Fibroblast of peridontal ligament (primary cell): ENCODE data around the gene PRPF19.
A peak's percentile ranks its signal among the peaks of the same experiment; 100 is the strongest.

Experiments used
- DNase-seq: peaks from one replicate; pipeline ENCODE4 v3.0.0-alpha.2; 2010; ENCODE audit errors: extremely low read depth

Gene PRPF19

DNA sequence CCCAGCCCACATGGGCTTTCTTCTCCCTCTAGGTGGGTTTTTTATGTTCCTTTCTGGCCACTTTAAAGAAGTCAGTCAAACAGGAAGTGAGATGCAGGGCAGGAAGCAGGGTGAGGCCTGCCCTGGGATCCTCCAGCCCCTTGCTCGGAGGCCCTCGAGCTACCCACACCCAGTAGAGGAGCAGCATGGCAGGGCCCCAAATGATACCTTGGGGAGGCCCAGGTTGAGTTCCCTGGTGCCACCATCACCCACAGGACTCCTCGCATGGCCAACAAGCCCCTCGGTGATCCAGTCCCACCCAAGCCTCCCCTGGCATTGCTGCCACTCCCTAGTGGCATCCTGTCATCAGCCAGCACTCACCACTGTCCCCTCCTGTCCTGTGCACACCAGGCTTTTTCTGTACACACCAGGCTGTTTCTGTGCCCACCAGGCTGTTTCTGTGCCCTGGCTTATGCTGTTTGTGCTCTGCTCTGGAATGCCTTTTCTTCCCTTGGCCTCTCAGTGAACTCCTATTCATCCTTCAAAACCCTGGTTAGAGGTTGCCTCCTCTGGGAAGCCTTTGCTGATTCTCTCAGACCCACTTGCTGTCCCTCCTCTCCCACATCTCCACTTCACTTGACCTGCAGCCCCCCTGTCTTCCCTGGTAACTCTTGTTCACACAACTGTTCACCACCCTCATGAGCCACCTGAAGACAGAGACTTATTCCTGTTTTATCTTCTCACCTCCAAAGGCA, 47.5 kb downstream of the PRPF19 start:
- no peak for DNase-seq

- no peak for DNase-seq
These were observed 48.1 kb downstream of the PRPF19 start for GRCh38 chr11:60858236-60858635.

DNA sequence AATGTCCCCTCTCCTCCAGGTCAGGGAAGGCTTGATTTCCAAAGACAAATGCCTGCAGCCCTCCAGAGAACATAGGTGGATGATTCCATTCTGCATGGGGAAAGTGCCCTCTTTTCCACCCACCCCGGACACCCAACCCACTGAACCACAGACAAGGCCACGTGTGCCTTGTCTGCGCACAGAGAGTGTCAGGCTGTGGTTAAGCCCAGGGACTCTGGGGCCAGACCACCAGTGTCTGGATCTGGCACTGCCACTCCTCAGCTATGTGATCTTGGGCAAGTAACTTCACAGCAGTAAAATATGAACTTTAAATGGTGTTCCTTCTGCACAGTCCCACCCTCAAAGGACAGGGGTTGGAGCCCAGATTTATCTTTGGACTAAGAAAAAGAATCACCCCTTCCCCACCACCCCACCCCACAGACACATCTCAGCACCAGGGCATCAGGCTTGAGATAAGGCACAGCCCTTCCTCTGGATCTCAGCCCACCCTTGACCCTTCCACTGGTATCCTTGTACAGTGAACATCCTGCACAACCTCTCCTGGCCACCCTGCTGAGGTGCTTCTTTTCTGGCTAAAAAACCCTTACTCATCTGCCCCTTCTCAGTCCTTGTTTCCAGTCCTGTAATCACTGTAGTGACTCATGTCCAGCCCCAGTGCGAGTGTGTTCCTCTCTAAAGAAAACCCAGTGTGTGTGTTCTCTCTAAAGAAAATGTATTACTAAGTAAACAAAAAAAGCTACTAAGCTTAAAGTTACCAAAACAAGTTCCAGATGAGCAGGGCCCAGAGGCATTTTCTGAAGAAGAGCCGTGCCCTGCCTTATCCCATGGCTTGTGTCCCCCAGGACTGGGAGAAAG, 48.8 kb downstream of the PRPF19 start:
- DNase-seq = peak; percentile 40

GRCh38 chr11:60855726-60856633, 50.4 kb downstream of the PRPF19 start, which contains the start of gene PTGDR2:
Gene PTGDR2 (minus strand): TSS chr11:60855950. CDS start chr11:60853722, 2,228 bp downstream.
- DNase-seq = no peak

DNA sequence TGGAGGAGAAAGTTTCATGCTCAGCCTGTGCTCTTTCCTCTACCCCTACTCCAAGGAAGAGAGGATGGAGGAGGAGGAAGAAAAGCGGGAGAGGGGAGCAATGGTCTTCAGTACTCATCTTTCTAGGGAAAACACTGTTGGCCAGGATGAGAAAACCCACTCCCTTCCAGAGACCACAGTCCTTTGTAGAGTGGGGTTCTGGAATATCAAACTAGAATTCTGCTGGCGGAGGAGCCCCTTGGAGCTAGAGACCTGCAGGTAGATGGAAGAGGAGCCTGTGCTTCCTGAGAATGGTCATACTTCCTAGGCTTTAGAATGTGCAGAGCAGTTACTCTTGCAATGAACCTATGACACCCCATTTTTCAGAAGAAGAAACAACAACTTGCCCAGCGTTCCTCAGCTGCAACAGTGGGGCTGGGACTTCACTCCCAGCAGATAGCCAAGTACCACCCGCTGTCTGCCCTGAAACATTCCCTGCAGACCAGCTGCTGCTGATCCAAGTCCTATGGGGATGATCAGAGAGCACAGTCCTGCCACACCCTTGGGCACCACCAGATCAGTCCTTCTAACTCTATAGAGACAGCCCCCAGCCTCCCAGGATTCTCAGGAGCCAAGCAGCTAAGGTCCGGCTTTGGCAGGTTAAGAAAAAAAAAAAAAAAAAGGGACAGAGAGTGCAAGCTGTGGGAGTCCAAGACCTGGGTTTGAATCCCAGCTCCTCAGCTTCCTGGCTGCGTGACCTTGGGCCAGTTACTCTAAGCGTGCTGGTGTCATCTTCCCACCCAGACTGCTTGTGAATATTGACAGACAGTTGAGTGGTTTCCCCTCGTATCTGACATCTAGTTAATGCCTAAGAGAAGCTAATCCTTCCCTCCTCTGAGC, 51.3 kb downstream of the PRPF19 start:
- DNase-seq = no peak

DNA sequence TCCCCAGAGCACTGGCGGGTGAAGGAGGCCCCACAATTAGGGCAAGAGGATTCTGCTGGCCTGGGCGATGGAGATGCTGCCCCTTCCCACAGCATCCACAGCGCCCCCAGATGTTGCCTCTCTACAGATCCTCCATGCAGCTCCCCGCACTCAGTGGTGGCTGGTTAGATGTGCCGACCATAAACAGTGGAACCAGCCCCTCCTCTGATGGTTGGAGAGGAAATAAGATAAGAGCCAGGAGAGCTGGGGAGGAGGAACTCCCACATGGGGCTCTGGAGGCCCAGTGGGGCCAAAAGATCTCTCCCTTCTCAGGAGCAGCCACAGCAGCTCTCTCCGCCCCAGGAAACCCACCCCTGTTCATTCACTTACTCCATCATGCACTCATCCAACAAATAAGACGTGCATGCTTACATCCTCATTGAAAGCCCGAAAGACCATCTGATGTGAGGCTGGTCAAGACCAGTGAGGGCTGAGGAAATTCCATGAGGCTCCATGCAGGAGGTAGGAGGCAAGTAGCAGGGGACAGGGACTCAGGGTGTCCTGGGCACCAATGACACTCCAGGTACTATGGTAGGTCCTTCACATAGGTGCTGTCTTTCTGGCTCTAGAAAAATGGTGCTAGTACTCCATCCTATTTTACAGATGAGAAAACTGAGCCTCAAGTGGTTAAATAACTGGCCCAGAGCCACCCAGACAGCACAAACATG, 52.1 kb downstream of the PRPF19 start:
- DNase-seq = no peak

DNA sequence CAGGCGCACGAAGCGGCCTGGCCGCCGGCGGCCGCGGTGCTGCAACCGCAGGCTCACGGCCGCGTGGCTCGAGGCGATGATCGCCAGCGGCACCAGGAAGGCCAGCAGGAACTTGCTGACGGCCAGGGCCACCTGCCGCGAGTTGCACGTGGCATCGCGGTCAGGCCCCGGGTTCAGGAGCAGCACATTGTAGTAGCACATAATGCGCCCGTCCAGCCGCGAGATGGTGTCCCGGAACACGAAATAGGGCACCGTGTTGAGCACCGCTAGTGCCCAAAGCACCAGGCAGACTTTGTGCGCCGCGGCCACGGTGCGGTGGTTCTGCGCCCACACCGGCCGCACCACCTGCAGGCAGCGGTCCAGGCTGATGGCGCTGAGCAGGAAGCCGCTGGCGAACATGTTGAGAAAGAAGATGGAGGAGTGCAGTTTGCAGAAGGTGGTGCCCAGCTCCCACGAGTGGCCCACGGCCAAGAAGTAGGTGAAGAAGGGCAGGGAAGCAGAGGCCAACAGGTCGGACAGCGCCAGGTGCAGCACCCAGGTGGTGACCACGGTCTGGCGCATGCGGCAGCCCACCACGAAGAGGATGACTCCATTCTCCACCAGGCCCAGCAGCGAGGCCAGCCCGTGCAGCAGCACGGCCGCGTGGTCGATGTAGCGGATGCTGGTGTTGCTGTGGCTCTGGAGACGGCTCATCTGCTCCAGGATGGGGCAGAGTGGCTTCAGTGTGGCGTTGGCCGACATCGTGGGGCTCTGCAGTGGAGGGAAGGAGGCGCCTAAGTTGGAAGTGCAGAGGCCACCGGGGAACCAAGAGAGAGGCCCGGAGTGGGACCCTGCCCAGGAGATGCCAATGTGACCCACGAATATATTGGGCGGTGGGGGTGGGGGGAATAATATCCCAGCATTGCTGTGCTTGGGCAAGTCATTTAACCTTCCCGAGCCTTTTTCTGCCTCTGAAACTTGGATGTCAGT, 53.1 kb downstream of the PRPF19 start:
- DNase-seq = no peak

DNA sequence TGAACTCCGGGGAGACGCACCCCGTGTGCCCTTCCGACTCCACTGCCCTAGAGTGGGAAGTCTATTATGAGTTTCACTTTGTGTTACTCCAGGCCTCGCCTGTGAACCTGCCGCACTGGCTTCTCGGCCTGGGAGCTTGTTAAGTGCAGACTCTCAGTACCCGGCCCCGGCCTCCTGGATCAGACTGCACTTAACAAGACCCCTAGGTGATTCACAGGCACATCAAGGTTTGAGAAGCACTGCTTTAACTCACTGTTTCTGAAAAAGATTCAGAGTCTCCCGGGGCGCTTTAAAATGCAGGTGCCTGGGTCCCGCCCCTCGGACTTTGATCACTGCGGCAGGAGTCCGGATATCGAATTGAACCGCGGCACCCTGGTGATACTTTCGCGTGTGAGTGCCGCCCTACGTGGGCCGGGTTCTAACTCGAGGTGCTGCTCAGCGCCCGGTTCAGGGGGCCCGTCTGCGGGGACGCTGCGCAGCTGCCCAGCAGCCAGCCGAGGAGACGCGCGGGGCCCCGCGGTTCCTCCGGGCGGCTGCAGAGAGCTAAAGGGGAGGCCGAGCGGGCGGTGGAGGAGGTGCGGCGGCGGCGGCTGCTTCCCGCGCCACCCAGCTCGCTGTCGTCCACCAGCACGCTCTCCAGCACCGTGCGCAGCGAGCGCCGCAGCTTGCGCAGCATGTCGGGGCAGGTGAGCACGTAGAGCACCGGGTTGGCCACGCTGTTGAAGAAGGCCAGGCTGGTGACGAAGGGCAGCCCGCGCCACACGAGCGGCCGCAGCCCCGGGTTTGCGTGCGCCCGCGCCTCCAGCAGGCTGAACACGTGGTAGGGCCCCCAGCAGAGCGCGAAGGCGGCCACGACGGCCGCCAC, 54.0 kb downstream of the PRPF19 start:
- DNase-seq = no peak

DNA sequence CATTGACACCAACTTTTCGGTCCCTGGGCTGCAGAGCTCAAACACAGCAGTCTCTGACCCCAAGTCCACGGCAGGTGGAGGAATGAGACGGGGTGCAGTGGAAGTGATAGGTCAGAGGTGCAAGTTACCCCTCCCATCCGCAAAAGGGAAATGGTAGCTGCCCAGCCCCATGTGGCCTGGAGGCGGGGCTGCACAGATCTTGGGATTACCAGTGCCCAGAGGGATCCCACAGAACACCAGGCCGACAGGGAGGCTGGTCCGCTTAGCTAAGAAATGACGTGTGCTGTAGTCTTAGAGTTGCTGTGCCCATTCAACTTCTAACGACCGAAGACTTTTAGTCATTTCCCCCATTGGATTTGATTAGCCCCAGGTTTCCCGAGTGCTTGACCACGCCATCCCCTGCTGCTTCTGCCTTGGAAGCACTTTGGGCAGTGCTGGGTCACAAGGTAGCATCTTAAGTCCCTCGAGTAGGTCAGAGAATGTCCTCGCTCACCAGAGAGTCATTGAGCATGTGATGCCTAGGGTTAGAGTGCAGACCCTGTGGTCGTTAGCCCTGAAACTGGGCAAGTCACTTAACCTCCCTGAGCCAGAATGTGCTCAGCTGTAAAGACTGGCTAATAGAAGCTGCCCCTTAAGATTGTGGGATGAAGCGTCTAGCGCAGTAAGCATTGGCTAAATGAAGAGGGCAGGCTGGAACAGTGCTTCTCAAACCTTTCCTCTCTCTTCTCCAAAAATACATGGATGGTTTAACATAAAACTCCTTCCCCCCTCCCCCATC, 54.9 kb downstream of the PRPF19 start:
- no peak for DNase-seq

DNA sequence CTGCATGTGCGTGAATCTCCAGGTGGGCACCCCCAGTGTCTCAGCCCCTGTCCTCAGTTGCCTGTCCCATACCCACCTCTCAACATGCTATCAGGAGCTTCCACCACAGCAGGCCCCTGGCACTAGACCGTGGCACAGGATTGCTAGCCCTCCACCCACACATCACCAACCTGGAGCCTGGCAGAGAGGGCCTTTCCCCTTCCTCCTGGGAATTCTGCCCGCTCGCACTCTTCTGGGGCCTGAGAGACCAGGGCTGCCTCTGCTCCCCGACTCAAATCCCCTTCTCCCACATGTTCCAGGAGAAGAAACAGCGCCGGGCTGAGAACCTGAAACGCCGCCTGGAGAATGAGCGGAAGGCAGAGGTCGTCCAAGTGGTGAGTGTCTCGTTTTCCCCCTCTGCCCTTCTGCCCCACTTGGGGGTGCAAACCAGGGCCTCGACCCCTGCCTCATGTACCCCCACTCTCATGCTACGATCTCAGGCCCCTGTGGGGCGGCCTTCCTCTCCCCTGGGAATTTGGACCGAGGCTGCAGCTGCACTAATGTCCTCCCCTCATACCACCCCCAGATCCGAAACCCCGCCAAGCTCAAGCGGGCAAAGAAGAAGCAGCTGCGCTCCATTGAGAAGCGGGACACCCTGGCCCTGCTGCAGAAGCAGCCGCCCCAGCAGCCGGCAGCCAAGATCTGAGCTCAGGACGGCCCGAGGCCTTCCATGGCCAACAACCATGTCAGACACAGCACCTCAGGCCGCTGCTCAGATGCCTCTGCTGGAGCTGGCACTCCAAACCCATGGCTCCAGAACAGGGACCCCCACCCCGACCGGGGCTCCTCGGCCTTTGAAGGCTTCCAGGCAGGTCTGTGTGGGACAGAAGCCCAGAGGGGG, 56.5 kb downstream of the PRPF19 start:
- DNase-seq = no peak

- no peak for DNase-seq
These were observed 57.7 kb downstream of the PRPF19 start for GRCh38 chr11:60848714-60849151.

DNA sequence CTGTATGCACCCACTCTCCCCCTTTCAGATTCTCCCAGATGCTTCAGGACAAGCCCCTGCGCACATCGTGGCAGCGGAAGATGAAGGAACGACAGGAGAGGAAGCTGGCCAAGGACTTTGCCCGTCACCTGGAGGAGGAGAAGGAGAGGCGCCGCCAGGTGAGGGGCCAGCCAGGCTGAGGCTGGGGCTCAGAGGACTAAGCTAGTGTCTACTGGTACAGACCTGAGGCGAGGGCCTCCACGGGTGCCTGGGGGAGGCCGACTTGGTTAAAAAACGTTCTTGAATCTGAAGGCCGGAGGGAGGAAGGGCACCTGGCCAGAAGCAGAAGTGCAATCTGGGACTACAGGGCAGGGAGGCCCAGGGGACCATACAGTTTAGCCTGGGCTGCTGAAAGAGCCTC, 58.5 kb downstream of the PRPF19 start:
- DNase-seq = no peak

DNA sequence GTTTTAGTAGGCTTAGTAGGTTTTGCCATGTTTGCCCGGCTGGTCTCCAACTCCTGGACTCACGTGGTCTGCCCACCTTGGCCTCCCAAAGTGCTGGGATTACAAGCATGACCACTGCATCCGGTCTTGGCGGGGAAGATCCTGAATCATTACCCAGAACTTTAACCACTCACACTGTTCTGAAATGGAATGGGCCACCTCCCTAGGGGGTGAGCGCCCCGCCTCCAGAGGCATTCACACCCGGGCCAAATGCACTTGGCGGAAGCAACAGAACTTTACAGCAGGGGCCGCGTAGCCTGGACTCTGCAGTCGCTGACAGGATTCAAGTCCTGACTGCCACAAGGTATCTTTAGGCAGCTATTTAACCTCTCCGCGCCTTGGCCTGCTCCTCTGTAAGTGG, 59.1 kb downstream of the PRPF19 start:
- DNase-seq = no peak

- no peak for DNase-seq
These were observed 61.0 kb downstream of the PRPF19 start for GRCh38 chr11:60845338-60845737.

DNA sequence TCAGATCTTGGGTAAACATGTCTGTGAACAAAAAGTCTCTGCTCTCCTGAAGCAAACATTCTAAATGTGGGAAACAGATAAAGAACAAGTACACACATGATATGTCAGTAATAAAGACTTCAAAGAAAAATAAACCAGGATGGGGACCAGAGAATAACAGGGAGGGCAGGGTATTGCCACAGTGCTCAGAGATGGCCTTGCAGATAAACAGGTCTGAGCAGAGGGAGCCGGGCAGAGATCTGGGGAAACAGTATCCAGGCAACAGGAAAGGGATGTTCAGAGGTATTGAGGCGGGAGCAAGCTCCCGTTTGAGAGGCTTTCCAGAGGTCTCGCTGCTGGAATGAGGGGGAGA, 61.5 kb downstream of the PRPF19 start:
- DNase-seq = no peak
